NCI-H1436 (cell line): ENCODE measurements around the gene ITGA3.

Experiments used
- DNase-seq: peaks from one replicate; lab custom pipeline; 2025; lab: John Stamatoyannopoulos, UW

Gene ITGA3

DNA sequence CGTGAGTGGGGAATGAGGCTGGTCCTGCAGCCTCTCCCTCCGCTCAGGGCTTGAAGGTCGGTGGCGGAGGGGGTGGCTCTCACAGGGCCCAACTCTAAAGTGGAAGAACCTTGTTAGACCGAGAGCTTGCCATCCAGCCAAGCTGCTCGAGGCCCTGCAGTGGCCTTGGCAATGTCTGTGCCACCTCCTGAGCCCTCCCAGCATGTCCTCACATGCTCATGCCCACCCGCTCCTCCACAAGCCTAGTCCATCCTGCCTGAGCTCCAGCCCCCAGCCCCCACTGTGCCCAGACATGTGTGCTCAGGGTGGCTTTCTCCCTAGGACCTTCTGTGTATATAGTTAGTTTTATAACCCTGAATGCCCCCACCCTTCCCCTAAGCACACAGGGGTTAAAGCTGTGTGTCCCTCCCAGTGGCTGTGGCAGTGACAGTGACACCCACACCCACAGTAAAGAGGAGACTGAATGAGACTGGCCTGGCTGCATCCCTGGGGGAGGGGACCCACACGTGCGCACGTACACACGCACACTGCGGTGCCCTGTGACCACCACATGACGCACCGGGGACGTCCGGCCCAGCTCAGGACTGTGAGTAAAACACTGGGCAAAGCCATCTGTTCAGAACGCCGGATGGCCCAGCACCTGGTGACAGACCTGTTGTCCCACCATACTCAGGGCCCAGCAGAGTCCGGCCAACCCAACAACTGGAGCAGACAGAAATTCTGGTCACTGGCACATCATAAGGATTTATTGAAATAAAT is 54.9 kb downstream of the ITGA3 start:
- no peak for DNase-seq

DNA sequence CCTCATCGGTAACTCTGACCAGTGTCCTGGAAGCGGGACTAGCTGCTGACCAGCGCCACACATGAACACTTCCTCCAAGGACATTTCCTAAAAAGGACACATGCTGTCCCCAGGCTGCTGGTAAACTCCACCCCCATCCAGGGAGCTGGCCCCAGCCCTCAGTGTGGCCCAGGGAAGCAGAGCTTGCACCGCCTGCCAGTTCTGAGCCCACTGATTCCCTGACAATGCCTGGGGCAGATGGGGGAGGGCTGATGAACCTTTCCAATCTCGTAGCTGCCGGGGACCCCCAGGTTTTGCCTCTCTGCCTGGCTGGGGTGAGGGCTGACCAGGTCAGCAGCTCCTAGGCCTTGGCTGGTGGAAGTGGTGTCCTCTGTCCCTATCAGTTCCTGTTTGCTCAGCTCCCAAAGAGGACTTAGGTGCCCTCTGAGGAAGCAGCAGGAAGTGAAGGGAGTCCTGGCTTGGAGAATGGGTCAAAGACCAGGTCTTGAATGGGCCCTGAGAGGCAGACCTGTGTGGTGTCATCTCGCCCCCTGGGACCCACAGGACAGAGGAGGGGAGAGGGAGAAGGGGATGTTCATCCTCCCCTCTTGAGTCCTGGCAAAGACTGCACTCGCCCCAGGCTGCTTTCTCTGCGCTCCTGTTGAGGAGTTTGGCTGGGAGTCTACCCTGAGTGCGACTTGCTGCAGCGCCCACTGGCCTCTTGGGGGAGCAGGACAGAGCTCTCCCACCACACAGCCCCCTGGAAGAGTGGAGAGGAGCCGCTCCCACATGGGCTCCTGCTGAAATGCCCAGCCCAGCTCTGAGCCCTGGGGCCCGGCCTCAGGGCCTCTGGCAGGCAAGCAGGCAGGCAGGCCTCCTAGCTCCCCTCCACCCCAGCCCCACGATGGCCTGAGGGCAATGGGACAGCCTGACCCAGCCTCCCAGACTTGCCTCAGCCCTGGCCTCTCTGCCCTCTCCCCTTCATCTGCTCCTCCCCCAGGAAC is 56.1 kb downstream of the ITGA3 start:
- DNase-seq, result no peak

DNA sequence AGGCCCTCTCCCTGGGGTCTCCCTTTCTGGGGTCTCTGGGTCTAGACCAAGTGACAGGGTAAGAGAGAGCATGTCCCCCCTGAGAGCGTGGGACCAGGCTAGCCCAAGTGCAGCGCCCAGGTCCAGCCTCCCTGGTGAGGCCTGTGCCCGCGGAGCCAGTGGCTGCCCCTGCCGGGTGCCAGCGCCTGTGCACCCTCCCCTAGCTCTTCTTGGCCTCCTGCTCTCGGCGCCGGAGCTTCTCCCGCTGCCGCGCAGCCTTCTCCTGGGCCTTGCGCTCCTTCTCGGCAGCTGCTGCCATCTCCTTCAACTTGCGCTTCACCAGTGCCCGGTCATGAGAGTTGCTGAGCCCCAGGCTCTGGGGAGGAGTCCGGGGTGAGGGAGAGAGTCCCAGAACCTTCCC is 56.8 kb downstream of the ITGA3 start:
- DNase-seq, result no peak

DNA sequence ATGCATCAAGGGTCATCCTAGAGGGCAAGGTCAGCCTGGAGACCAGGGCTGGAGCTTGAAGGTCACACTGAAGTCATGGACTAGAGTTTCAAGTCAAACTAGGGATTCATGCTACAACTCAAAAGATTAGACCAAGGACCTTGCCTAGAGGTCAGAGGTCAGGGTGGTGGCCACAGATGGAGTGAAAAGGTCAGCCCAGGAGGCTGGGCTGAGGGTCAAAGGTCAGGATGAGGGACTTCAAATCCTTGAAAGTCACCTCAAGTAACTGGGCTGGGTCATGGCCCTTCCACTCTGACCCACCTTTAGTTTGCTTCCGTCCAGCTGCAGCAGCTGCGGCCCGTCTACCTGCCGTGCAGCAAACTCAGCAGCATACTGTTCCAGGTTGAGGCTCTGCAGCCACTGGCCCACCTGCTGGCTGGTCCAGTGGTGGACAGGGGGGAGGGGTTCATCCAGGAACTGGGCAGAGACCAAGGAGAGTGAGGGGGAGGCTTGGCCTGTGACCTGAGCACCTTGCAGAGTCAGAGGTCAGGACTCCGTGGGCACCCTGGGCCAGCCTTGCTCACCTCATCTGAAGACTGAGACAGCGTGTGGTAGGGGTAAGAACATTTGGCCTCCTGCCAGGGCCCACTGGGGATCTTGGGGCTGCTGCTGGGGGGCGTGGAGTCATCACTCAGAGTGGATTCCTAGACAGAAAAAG is 57.9 kb downstream of the ITGA3 start:
- DNase-seq, result no peak

DNA sequence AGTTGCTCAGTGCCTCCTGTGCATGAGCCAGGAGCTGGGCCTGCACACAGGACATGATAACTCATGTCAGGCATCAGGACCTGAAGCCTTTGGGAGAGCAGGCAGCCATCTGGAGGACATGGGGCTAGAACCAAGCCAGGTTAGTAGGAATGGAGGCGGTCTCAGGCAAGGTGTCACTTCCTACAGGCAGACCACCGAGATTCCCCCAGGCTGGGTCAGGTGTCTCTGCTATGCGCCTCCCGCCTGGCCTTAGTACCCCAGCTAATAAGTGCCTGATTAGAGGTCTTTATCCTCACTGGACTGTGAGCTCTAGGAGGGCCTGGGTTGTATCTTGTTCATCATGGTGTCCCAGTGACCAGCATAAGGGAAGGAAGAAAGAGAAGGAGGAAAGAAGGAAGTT is 58.5 kb downstream of the ITGA3 start:
- no peak for DNase-seq

DNA sequence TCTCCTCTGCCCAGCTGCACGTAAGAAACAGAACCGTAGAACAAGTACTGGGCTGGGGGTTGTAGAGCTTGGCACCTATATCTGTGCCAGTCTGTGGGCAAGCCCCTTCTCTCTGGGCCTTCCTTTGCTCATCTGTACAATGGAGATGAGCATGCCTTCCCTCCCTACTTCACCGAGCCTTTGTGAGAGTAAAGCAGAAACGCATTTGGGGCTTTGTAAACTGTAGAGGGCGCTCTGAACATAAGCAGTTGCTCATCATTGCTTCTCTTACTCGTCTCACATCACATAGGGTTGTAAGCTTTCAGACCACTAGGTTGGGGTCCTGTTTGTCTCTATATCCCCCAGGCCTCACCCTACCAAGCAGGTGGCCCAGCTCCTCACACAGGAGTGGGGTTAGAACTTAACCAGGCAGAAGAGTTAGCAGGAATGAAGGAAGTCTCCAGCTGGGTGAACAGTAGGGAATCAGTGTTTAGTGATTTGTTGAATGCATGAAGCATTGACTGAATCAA is 59.0 kb downstream of the ITGA3 start:
- DNase-seq, result peak; percentile 47

DNA sequence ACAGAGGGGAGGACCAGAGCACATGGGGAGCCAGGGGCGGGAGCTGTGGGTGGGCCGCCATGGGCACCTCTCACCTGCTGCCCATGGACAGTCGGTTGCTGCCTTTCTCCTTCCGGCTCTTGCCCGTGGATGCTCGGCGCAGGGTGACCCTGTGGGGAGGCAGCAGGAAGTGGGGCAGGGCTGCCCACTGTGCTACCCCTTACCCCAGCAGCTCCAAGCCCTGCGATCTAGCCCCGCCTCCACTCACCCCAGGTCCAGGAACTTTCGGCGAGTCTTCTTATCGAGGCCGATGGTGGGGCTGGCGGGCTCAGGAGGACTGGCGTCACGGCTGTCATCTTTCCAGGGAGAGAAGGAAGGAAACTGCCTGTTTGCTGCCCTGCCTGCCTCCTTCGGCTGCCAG is 59.8 kb downstream of the ITGA3 start:
- DNase-seq, result no peak

DNA sequence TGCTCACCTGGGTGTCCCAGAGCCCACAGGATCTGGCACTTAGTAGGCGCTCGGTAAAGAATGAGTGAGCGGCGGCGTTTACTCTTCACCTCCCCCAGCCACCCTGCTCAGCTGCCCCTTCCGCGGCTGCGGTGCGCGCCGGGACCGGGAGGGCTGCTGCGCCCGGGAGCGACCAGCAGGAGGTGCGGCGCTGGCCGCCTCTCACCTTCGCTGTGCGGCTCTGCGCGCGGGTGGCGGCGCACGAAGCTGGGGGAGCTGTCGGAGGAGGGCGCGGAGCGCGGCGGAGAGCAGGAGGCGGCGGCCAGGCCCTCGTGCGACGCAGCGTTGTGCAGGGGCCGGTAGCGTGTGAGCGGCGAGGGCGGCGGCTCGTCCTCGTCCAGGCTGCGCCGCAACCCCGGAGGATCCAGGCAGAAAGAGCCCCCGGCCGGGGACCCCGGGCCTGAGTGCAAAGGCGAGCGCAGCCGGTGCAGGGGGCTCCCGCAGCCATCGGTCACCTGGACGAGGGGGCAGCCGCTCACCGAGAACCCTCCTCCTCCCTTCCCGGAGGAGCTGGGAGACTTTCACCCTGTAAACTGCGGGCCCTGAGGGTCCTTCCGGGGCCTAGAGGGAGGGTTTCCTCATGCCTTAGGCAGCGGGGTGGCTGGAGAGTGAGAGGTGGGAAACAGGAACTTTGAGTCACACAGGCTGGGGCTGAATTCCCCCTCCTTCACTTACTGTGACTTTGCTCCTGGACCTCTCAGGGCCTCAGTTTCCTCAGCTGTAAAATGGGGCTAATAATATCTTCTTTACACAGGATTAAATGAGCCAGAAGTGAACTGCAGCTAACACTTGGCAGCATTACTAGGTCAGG is 61.5 kb downstream of the ITGA3 start:
- DNase-seq, result no peak

DNA sequence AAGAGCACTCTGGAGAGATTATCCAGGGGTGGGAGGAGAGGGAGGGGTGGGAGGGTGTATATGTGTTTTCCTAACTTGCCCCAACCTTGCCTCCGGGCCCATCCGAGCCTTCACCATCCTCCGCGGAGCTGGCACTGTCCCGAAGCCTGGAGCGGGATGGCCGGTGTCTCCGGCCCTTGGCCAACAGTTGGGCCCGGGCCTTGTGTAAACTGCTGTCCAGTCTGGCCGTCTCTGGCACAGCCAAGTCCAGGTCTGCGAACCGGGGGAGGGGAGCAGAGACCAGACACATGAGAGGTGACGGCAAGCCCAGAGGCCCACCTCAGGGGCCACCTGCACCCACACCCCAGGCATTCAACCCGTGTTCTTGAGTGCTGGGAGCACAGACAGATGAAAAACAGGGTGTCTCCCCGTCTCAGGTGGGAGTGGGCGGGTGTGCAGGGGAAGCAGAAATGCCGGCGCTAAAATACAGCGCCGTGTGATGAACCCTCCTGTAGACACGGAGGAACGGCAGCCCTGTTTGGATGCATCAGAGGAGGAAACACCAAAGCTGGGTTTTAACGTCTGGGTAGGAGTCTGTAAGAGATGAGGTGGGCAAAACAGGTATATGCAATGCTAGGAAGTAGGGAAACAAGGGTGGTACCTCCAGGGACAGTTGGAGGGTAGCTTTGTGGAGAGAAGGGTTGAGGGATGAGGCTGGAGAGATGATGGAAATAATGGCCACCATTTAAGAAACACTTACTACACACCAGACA is 62.3 kb downstream of the ITGA3 start:
- no peak for DNase-seq

DNA sequence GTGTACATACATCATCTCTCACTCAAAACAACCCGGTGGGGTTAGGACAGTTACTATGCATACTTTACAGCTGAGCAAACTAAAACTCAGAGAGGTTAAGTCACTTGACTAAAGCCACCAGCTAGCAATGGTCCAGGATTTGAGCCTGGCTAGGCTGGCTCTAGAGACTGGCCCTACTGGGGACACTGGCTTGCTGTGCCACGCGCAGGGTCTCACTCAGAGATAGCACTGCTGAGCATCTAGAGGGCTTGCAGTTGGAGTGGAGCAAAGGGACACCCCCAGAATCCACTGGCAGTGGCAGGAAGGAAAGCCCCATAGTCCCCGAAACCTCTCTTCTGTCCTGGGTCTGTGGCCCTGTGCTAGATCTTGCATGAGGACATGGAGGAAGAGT is 62.9 kb downstream of the ITGA3 start:
- no peak for DNase-seq

DNA sequence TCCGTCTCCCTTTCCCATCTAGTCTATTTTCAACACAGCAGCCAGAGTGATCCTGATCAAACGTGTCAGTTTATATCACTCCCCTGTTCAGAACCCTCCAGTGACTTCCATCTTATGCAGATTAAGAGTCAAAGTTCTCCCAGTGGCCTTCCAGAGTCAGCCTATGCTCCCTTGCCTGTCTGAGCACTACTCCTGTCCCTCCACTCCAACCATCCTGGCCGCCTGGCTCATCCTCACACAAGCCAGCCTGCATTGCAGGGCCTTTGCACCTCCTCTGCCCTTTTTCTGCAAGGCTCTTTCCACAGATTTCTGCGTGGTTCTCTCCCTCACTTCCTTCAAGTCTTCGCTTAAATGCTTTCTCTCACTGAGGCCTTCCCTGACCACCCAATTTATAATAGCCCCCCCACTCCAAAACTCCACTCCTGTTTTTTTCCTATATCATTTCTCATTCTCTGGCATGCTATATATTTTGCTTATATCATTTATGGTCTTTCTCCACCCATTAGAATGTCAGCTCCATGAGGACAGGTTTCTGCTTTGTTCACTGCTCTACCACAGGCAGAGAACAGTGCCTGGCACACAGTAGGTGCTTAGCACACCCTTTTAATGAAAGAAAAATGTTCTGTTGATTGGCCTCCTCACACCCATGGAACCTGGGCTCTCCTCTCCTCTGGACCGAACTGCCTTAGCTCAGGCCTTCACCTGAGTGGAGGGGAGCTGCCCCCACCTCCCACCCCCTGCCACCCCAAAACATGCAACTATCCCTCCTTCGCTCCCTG is 64.8 kb downstream of the ITGA3 start:
- no peak for DNase-seq

DNA sequence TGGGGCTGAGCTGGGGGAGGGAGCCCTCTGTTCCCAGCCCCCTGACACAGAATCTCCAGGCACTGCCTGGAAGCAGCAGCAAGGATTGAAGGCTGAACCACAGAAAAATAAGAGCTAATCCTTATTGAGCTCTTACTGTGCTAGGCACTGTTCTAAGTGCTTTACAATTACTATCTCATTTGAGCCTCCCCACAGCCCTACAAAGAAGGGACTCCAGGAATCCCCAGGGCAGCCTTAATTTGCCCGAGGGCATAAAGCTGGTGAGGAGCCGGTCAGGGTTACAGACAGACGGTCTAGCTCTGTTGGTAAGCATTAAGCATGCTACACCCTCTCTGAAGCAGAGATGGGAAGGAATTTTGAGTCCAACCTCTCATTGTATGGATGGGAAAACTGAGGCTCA is 67.0 kb downstream of the ITGA3 start:
- peak; percentile 71 for DNase-seq

DNA sequence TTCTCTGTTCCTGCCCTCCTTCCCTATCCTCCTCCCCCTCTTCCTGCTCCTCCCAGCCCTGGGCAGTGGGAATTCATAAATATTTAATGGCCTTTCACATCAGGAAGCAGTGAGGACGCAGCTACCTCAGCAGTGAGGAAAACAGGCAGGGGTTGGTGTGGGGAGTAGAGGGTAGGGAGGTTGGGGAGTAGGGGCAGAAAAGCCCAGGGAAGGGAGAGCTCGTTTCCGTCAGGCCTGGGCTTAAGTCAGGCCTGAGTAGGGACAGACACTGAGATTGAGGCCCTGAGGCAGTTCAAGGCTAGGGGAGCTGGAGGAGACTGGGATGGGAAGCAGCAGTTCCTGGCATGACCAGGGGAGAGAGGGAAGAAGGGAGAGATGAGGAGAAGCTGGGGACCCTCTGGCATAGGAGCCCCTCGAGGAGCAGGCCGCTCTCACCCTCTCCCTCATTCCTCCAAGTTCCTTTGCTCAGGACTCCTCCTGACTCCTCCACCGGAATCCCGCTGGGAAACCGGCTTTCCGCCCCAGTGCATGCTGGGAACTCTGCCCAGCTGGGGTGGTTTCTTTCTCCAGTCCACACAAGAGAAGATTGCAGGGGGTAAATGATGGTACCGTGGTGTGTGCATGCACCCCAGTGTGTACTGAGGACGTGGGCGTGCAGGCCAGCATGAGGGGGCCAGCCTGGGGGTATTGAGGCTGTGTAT is 67.9 kb downstream of the ITGA3 start:
- no peak for DNase-seq

DNA sequence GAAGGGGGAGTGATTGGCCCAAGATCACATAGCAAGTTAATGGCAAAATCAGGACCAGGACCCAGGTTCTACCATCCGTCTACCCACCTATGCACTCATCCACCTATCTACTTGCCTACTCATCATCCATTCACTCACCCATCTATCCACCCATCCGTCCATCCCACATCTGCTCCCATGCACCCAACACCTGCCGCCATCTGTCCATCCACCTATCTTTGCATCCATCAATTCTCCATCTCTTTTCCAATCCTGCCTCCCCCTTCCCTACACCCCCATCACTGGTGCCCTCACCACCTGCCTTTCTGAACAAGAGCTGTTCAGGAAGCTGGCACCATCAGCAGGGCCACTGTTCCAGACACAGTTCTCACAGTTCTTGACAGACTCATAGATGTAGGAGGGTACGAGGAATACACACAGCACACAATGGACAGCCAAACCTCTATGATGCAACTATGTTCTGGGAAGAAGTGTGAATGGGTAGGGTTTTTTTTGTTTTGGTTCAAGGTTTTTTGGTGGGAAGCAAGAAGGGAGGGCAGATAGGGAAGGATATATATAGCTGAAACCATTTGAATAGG is 69.6 kb downstream of the ITGA3 start:
- DNase-seq, result no peak

DNA sequence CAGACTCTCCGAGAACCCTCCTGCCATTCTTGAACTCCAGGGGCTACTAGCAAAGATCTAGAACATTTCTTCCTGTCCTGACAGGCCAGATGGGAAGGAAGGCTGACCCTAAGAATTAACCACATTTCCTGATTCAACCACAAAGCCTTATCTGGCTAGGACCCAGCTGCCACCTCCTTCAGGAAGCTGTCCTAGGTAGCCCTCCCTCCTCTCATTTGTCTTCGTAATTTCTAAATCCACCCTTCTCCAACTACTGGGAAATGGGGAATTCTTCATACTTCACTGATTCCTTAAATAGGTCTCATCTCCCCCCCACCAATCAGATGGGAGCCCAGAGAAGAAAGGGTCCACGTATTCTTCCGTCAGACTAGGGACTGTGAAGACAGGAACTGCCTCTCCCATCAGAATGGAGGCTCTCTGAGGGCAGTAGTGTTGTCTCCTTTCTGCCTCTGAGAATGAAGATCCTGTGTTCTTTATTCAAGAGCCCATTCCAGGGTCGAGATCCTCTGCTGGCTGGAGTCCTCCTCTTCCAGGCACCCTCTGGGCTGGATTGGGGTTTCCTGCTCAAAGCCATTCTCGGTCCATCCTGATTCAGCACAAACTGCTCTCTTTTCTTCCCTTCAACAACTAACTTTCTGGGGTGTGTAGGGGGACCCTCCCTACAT is 71.9 kb downstream of the ITGA3 start:
- no peak for DNase-seq

DNA sequence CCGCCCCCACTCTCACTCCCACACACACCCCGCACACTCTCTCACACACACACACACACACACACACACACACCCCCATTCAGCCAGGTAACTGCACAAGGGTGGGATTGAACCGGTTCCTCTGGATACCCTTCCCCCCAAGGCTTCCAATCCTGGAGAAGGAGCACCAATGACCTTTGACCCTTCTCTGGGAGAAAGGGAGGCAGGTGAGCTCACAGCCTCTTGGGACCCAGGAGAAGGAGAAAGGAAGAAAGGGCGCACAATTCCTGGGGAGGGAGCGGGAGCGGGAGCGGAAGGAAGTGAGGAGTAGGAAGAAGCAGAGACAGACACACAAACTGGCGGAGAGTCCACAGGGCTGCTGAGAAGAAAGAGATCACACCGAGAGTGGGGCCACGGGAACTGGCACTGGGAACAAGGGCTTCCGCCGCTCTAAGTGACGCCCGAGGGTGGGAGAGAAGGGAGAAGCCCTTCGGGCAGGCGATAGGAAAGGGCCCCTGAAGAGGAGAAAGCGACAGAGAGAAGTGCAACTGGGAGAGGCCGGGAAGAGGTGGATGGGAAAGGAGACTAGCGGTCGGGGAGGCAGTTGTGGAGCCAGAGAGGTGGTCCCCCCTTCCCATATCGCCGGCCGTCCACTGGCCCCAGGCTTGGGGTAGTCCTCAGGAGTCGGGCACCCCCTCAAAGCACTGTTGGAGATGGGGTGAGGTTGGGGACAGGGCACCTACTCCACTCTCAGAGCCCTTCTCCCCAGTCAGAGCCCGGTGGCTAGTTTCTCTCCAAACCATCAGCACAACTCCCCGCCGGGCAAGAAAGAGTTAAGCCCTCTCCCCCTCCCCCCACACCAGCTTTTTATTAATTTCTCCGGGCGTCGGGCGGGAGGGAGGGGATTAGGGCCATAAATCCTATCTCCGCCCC is 72.8 kb downstream of the ITGA3 start:
- peak; percentile 45 for DNase-seq

DNA sequence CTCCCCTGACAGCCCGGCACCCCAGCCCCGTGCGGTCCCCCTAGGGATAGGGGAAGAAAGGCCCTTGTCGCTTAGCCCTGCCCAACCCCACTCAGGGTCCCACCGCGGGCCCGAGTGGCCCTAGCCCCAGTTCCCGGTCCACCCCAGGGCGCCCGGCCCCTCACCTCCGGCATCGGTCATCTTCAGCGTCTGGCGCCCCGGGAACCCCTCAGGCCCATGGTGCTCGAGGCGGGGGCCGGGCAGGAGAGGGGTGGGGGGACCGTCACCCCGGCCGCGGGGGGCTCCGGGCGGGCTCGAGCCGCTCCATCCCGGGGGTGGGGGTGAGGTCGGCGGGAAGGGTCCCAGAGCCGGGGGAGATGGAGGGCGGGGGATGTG is 73.4 kb downstream of the ITGA3 start:
- DNase-seq, result no peak
